Raji (cell line): Measurements from ENCODE around the gene NLRP6.
"Not testable (repeated sequence)": the region's sequence is repeated elsewhere in the genome, so short reads cannot be mapped to it uniquely, and the experiment has no call there.

ENCODE experiments used
- POLR2A ChIP-seq: IDR thresholded peaks from 2 replicates; pipeline ENCODE4 v1.6.1; 2011; ENCODE audit warnings: low read depth, low read length, control low read depth; ENCODE audit not compliant: insufficient read depth

The NLRP6 gene

GRCh38 chr11:304061-304506 lies 25.9 kb downstream of the NLRP6 start:
- TF ChIP-seq POLR2A: no peak

DNA sequence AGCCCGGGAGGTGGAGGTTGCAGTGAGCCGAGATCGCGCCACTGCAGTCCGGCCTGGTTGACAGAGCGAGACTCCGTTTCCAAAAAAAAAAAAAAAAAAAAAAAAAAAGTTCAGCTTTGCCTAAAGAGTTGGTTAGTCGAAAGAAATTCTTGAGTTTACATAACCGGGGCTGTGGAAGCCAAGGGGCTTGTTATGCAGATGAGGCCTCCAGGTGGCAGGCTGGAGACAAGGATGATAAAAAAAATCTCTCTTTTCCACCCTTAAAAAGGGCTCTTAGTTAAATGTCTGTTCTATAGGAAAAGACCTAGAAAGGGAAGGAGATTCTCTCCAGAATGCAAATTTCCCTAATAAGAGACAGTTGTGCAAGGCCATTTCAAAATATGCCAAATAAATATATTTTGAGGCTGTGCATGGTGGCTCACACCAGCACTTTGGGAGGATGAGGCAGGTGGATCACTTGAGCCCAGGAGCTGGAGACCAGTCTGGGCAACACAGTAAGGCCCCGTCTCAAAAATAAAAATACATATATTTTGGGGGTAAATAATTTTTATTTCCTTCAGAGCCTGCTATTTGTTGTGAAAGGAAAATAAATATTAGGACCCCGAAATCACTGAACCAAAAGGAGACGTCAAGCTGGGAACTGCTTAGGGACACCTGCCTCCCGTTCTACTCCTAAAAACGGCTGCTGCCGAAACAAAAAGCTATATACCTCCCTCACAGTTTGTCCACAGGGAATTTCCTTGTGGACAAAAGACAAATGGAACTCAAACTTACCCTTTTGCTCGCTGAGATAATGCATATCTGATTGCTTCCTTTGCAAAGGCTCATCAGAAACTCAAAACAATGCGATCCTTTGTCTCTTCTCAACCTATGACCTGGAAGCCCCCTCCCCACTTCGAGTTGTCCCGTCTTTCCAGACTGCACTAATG lies 27.0 kb downstream of the NLRP6 start:
- TF ChIP-seq POLR2A: no peak

DNA sequence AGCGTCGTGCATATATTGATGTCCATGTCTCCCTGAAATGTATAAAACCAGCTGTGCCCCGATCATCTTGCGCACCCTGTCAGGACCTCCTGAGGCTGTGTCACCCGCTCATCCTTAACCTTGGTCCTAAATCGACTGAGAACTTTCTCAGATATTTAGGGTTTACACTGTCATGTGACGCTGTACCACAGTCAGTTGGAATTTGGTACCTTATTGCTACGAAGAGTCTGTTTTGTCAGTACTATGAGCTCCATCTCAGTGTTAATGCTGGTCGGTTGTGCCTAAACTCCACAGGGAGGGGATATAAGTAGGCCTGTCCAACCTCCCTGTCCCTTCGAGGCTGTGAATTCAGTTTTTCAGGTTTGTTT lies 27.6 kb downstream of the NLRP6 start:
- no peak for TF ChIP-seq POLR2A

DNA sequence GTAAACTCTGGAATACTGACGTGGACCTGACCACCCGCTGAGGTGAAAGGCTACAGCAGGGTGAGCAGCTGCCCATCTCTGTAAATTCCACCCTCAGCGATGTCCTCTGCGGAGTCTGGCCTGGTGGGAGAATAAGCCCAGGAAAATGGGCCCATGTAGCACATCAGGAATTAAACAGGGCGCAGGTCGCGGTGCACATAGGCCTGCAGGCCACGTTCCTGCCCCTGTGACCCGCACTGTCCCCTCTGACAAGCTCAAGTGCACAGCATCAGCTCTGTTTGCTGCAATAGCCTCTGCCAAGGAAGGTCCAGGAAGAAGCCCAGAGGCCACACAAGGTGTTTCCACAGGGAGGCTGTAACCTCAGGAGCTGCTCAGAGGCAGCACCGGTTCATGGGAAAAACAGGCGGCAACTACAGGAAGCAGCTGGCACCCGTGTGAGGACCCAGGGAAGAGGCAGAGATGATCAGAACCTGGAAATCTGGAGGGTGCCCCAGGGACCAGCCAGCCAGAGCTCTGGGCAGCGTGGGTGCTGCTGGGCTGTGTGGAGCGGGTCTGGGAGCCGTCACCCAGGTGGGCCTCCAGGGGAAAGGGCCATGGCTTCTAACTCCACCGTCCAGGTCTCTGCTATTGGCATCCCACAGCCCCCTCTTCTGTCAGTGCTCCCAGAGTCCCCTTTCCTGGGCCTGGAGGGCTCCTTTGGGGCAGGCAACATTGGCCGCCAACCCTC lies 28.6 kb downstream of the NLRP6 start:
- no peak for TF ChIP-seq POLR2A

- not testable (repeated sequence) for TF ChIP-seq POLR2A
Measured at GRCh38 chr11:307766-308708, 29.8 kb downstream of the NLRP6 start, which contains the start of gene IFITM2. Gene IFITM2 (plus strand): TSS chr11:307816. CDS start chr11:308193, 377 bp downstream.

- no peak for TF ChIP-seq POLR2A
Measured at GRCh38 chr11:312092-312816, 34.0 kb downstream of the NLRP6 start.

- no peak for TF ChIP-seq POLR2A
Measured at GRCh38 chr11:313304-313786, 35.1 kb downstream of the NLRP6 start.

GRCh38 chr11:313787-314553 lies 35.8 kb downstream of the NLRP6 start, which contains the start of gene IFITM1:
Gene IFITM1 (plus strand): TSS chr11:314040. CDS start chr11:314171, 131 bp downstream.
- no peak for TF ChIP-seq POLR2A

DNA sequence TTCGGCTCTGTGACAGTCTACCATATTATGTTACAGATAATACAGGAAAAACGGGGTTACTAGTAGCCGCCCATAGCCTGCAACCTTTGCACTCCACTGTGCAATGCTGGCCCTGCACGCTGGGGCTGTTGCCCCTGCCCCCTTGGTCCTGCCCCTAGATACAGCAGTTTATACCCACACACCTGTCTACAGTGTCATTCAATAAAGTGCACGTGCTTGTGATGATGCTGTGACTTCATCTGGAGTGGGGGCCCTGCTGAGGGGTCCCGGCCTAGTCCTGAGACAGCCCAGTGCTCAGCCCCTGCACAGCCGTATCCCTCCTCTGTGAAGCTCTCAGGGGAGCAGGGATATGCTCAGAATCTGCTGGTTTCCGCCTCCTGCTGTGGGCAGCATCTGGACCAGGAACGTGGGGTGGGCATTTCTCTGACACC lies 36.9 kb downstream of the NLRP6 start:
- TF ChIP-seq POLR2A: no peak

GRCh38 chr11:315516-315994 lies 37.3 kb downstream of the NLRP6 start:
- no peak for TF ChIP-seq POLR2A

DNA sequence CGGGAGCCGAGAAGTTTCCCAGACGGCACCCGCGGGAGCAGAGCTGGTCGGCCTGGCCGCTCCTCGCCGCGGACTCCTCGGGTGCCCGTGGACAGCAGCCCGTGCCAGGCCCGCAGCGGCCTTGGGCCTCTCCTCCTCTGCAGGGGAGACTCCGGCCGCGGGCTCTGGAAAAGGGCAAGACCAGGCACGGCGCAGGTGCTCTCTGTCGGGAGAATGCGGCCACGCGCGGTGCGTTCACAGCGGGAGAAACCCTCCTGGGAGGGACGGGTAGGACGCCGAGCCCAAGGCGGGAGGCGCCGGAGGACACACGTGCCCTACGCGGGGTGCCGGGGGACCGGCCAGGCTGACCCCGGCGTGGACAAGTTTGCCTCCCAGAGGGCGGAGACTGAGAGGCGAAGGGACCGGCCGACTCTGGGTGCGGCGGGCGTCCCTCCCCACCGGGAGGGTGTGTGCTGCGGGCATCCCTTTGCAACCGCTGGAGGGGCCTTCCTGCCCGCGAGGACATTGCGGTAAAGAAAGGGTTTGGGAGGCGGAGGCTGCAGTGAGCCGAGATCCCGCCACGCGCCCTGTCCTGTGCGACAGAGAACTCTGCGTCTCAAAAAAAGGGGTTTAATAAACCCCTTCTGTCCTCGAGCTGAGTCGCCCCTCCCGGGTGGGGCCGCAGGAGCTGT lies 38.0 kb downstream of the NLRP6 start:
- no peak for TF ChIP-seq POLR2A

DNA sequence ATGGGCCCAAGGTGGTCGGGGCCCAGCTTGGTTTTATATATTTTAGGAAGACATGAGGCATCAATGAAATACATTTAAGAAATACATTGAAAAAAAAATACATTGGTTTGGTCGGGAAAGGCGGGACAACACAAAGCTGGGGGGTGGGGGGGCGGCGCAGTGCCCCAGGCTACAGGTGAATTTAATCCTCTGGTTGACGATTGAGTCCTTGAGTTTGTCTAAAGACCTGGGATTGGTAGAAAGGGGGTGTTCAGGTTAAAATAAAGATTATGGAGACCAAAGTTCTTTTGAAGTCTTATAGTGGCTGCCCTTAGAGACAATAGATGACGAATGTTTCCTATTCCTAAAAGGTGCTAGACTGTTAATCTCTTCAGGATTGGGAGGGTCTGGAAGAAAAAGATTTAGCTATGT lies 38.7 kb downstream of the NLRP6 start:
- TF ChIP-seq POLR2A: no peak
